Activated T-helper 1 cell treated with Interleukin-2 at 50 U/mL for 16 hours (primary cell): ENCODE data around the gene XRN2.
"Not testable (repeated sequence)": the region's sequence is repeated elsewhere in the genome, so short reads cannot be mapped to it uniquely, and the experiment has no call there.

Source experiments
- DNase-seq: peaks from one replicate; pipeline ENCODE4 v3.0.0-alpha.2; 2020; ENCODE audit warnings: low read depth

The XRN2 gene

GRCh38 chr20:21344961-21345360, 41.8 kb downstream of the XRN2 start:
- no peak for DNase-seq

- DNase-seq = no peak
Measured at GRCh38 chr20:21352703-21353102, 49.6 kb downstream of the XRN2 start.

- DNase-seq = no peak
Measured at GRCh38 chr20:21353236-21353635, 50.1 kb downstream of the XRN2 start.

GRCh38 chr20:21355981-21356380, 52.9 kb downstream of the XRN2 start:
- DNase-seq = no peak

- no peak for DNase-seq
Measured at GRCh38 chr20:21356386-21356785, 53.3 kb downstream of the XRN2 start.

- no peak for DNase-seq
Measured at GRCh38 chr20:21357844-21358243, 54.7 kb downstream of the XRN2 start.

GRCh38 chr20:21358737-21359136, 55.6 kb downstream of the XRN2 start:
- DNase-seq = no peak

- no peak for DNase-seq
Measured at GRCh38 chr20:21360705-21361104, 57.6 kb downstream of the XRN2 start.

GRCh38 chr20:21361266-21361665, 58.1 kb downstream of the XRN2 start:
- no peak for DNase-seq

GRCh38 chr20:21364413-21364812, 61.3 kb downstream of the XRN2 start:
- DNase-seq = no peak

GRCh38 chr20:21365771-21366170, 62.6 kb downstream of the XRN2 start:
- DNase-seq = no peak

- not testable (repeated sequence) for DNase-seq
Measured at GRCh38 chr20:21366273-21366672, 63.1 kb downstream of the XRN2 start.

- no peak for DNase-seq
Measured at GRCh38 chr20:21368791-21369190, 65.7 kb downstream of the XRN2 start.

GRCh38 chr20:21371193-21371592, 68.1 kb downstream of the XRN2 start:
- no peak for DNase-seq

GRCh38 chr20:21372016-21372415, 68.9 kb downstream of the XRN2 start:
- DNase-seq = no peak

- no peak for DNase-seq
Measured at GRCh38 chr20:21373436-21373835, 70.3 kb downstream of the XRN2 start.

GRCh38 chr20:21376626-21377025, 73.5 kb downstream of the XRN2 start:
- no peak for DNase-seq

GRCh38 chr20:21377701-21378100, 74.6 kb downstream of the XRN2 start:
- DNase-seq = no peak

- DNase-seq = no peak
Measured at GRCh38 chr20:21378259-21378658, 75.1 kb downstream of the XRN2 start.

- DNase-seq = no peak
Measured at GRCh38 chr20:21380711-21381110, 77.6 kb downstream of the XRN2 start.

GRCh38 chr20:21381619-21382018, 78.5 kb downstream of the XRN2 start:
- DNase-seq = no peak

GRCh38 chr20:21384308-21384892, 81.3 kb downstream of the XRN2 start:
- DNase-seq = no peak

- no peak for DNase-seq
Measured at GRCh38 chr20:21386111-21386510, 83.0 kb downstream of the XRN2 start.

- DNase-seq = no peak
Measured at GRCh38 chr20:21387528-21387927, 84.4 kb downstream of the XRN2 start.

- DNase-seq = no peak
Measured at GRCh38 chr20:21388566-21388965, 85.4 kb downstream of the XRN2 start.
